ENCODE measurements around the gene RHOB.

Gene RHOB

GRCh38 chr2:20431301-20431698 lies 15.6 kb upstream of the RHOB start:
- in situ Hi-C loops (cut with HindIII; ENCODE audit: low pct_ligation_motif_present, low sequenced_read_pairs): no loop called here
- no peak for DNase-seq
- TF ChIP-seq CTCF (IDR thresholded peaks at IDR 0.05; ENCODE audit: low read depth, low read length, missing control alignments): no peak
- Histone ChIP-seq H3K27me3 (replicated peaks) (no peaks in the 10 kb centered on the region), H3K4me3 (ENCODE audit: low read depth, low read length) (no peak overlapping the region), H3K36me3 (replicated peaks) (no peaks in the 10 kb centered on the region), H3K27ac (no peak overlapping the region)

GRCh38 chr2:20431772-20432171 lies 15.1 kb upstream of the RHOB start:
- TF ChIP-seq CTCF (IDR thresholded peaks at IDR 0.05; ENCODE audit: low read depth, low read length, missing control alignments): no peak
- Histone ChIP-seq H3K36me3 (replicated peaks) (no peaks in the 10 kb centered on the region), H3K27ac (no peak overlapping the region), H3K4me3 (ENCODE audit: low read depth, low read length) (no peak overlapping the region), H3K27me3 (replicated peaks) (no peaks in the 10 kb centered on the region)
- no peak for DNase-seq
- in situ Hi-C loops (cut with HindIII; ENCODE audit: low pct_ligation_motif_present, low sequenced_read_pairs): no loop called here

- no peak for TF ChIP-seq CTCF (IDR thresholded peaks at IDR 0.05; ENCODE audit: low read depth, low read length, missing control alignments)
- Histone ChIP-seq H3K27ac (no peak overlapping the region), H3K4me3 (ENCODE audit: low read depth, low read length) (no peak overlapping the region), H3K27me3 (replicated peaks) (no peaks in the 10 kb centered on the region), H3K36me3 (replicated peaks) (no peaks in the 10 kb centered on the region)
- no peak for DNase-seq
- in situ Hi-C loops (cut with HindIII; ENCODE audit: low pct_ligation_motif_present, low sequenced_read_pairs): no loop called here
These were observed 14.2 kb upstream of the RHOB start for GRCh38 chr2:20432714-20433113.

GRCh38 chr2:20433249-20433648 lies 13.6 kb upstream of the RHOB start:
- no peak for TF ChIP-seq CTCF (IDR thresholded peaks at IDR 0.05; ENCODE audit: low read depth, low read length, missing control alignments)
- no peak for DNase-seq
- in situ Hi-C loops (cut with HindIII; ENCODE audit: low pct_ligation_motif_present, low sequenced_read_pairs): no loop called here
- H3K27me3 ChIP-seq (replicated peaks): no peaks in the 10 kb centered on the region
- H3K36me3 ChIP-seq (replicated peaks): no peaks in the 10 kb centered on the region
- no peak overlapping the region for H3K27ac ChIP-seq
- no peak overlapping the region for H3K4me3 ChIP-seq (ENCODE audit: low read depth, low read length)

- no peaks in the 10 kb centered on the region for H3K36me3 ChIP-seq (replicated peaks)
These were observed 12.8 kb upstream of the RHOB start for GRCh38 chr2:20433946-20434553.

More at GRCh38 chr2:20433946-20434553, 12.8 kb upstream of the RHOB start:
- no peak for DNase-seq
- no peaks in the 10 kb centered on the region for H3K27me3 ChIP-seq (replicated peaks)
- H3K27ac ChIP-seq: no peak overlapping the region
- no peak for TF ChIP-seq CTCF (IDR thresholded peaks at IDR 0.05; ENCODE audit: low read depth, low read length, missing control alignments)
- in situ Hi-C loops (cut with HindIII; ENCODE audit: low pct_ligation_motif_present, low sequenced_read_pairs): no loop called here
- H3K4me3 ChIP-seq (ENCODE audit: low read depth, low read length): no peak overlapping the region

Measured in brain microvascular endothelial cell (primary cell).